ENCODE data around the gene BEND3.
"Not testable (repeated sequence)": the region's sequence is repeated elsewhere in the genome, so short reads cannot be mapped to it uniquely, and the experiment has no call there.

BEND3 gene

DNA sequence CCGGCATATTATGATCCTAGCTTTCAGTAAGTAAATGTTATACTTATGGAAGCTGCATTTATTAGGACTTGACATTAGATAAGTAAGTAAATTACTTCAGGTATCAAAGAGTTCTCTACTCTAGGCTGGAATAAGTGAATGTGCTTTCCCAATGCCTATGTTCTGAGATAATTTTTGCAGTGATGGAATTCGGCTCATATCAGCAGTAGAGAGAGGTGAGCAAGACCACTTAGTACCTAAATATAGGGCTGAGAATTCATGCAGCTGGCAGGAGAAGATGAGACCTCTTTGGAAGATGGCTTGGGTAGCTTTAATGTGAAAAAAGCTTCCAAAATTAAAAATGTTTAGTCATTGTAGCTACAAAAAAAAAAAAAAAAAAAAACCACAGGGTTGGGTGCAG is 13.3 kb upstream of the BEND3 start:
- H3K9me3 Mint-ChIP-seq, result no peaks in the 10 kb centered on the region
- no peaks in the 10 kb centered on the region for H3K4me1 Mint-ChIP-seq (ENCODE audit: low read depth)
- no peak overlapping the region for H3K27ac Mint-ChIP-seq
- no peaks in the 10 kb centered on the region for H3K36me3 Mint-ChIP-seq (ENCODE audit: low read depth)
- H3K4me3 Mint-ChIP-seq, result no peak overlapping the region
- no peak for DNase-seq
- no peaks in the 10 kb centered on the region for H3K27me3 Mint-ChIP-seq

DNA sequence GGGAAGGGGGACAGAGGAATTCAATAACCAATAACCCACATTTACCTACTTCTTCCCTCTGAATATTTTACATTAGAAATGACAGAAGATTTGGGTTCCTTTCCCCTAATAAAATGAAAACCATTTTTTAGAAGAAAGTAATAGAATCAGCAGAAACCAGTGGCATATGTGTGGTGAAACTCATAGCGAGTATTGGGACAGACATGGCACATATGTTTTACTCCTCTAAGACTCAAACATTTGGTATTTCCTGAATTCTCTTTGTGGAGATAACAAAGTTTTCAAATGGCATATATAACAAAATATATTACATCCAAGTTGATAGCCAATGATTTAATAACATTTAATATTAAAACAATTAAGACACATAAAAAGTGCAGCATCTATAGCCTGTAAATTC is 12.9 kb upstream of the BEND3 start:
- no peak overlapping the region for H3K27ac Mint-ChIP-seq
- DNase-seq, result no peak
- no peak overlapping the region for H3K4me3 Mint-ChIP-seq
- H3K4me1 Mint-ChIP-seq (ENCODE audit: low read depth), result no peaks in the 10 kb centered on the region
- no peaks in the 10 kb centered on the region for H3K9me3 Mint-ChIP-seq
- no peaks in the 10 kb centered on the region for H3K36me3 Mint-ChIP-seq (ENCODE audit: low read depth)
- H3K27me3 Mint-ChIP-seq, result no peaks in the 10 kb centered on the region

DNA sequence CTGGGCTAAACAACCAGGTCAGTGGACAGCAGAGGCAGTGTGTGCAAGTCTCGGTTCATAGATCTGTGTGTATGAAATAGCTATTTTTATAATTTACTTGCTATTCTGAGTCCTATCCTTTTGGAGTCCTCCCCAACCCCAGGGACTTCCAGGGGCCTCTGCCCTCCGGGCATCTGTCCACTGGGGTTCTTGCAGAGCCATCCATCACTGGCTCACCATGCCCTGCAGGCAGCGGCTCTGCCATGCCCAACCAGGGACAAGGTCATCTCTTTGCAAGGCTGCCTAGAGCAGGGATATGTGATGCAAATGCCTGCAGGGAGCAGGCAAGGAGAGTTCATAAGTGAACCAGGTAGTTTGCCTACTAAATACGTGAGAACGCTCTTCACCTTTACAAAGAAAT is 10.5 kb upstream of the BEND3 start:
- no peaks in the 10 kb centered on the region for H3K27me3 Mint-ChIP-seq
- no peaks in the 10 kb centered on the region for H3K36me3 Mint-ChIP-seq (ENCODE audit: low read depth)
- no peak overlapping the region for H3K27ac Mint-ChIP-seq
- no peaks in the 10 kb centered on the region for H3K9me3 Mint-ChIP-seq
- H3K4me3 Mint-ChIP-seq, result no peak overlapping the region
- no peaks in the 10 kb centered on the region for H3K4me1 Mint-ChIP-seq (ENCODE audit: low read depth)
- DNase-seq, result no peak

DNA sequence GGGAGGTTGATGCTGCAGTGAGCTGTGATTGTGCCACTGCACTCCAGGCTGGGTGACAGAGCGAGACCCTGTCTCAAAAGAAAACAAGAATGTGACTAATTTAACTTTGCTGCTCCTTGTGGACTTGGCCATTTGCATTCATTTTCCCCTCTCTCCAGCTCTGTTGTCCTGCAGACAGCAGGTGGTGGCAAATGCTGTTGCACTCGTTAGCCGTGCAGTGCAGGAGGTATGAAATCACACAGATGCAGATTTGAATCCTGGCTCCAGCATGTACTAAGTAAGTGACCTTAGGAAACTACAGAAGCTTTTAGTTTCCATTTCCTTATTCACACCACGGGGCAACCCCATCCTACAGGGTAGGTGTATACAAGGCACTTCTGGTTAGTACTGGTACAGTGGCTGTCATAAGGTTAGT is 9.6 kb upstream of the BEND3 start:
- DNase-seq, result no peak
- Mint-ChIP-seq H3K27me3 (no peaks in the 10 kb centered on the region), H3K4me1 (ENCODE audit: low read depth) (no peaks in the 10 kb centered on the region), H3K27ac (no peak overlapping the region), H3K4me3 (no peak overlapping the region), H3K9me3 (no peaks in the 10 kb centered on the region), H3K36me3 (ENCODE audit: low read depth) (no peaks in the 10 kb centered on the region)

DNA sequence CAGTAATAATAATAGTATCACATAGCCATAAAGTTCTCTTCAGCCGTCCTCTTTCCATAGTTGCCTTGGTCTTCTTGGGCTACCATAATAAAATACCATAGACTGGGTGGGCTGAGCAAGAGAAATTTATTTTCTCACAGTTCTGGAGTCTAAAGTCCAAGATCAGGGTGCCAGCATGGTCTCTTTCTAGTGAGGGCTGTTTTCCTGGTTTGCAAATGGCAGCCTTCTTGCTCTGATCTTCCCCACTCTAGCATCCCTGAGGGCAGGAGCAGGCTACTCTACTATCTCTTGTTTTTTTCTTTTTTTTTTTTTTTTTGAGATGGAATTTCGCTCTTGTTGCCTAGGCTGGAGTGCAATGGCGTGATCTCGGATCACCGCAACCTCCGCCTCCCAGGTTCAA is 8.2 kb upstream of the BEND3 start:
- Mint-ChIP-seq H3K4me3 (no peak overlapping the region), H3K9me3 (no peaks in the 10 kb centered on the region), H3K4me1 (ENCODE audit: low read depth) (no peaks in the 10 kb centered on the region), H3K27ac (no peak overlapping the region), H3K27me3 (no peaks in the 10 kb centered on the region), H3K36me3 (ENCODE audit: low read depth) (no peaks in the 10 kb centered on the region)
- DNase-seq, result no peak

DNA sequence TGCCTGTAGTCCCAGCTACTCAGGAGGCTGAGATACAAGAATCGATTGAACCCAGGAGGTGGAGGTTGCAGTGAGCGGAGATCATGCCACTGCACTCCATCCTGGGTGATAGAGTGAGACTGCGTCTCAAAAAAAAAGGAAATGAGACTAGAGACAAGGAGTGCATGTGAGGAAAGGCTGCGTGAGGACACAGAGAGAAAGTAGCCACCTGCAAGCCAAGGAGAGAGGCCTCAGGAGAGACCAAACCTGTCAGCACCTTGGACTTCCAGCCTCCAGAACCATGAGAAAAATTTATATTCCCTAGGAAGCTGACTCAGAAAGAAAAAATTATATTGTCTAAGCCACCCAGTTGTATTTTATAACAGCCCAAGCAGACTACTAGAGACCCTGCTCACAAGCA is 7.4 kb upstream of the BEND3 start:
- DNase-seq, result no peak
- H3K4me1 Mint-ChIP-seq (ENCODE audit: low read depth), result no peaks in the 10 kb centered on the region
- no peak overlapping the region for H3K27ac Mint-ChIP-seq
- H3K27me3 Mint-ChIP-seq, result no peaks in the 10 kb centered on the region
- H3K4me3 Mint-ChIP-seq, result no peak overlapping the region
- H3K9me3 Mint-ChIP-seq, result no peaks in the 10 kb centered on the region
- H3K36me3 Mint-ChIP-seq (ENCODE audit: low read depth), result no peaks in the 10 kb centered on the region

DNA sequence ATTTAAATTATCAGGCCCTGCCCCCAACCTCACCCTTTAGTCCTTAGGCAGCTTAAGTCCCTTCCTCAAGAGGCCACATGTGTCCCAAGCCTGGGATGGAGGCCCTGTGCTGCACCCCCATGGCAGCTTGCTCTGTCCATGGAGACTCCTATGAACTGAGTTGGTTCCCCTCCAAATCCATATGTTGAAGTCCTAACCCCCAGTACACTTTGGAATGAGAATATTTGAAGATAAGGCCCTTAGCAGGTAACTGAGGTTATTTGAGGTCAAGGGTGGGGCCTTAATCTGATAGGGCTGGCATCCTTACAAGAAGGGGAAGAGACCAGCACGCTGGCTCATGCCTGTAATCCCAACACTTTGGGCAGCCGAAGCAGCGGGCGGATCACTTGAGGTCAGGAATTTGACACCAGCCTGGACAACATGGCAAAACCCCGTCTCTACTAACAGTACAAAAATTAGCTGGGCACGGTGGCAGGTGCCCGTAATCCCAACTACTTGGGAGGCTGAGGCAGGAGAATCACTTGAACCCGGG is 6.7 kb upstream of the BEND3 start:
- peaks cover 1% of the 10 kb centered on the region for H3K27me3 Mint-ChIP-seq
- H3K9me3 Mint-ChIP-seq, result no peaks in the 10 kb centered on the region
- no peak overlapping the region for H3K4me3 Mint-ChIP-seq
- H3K4me1 Mint-ChIP-seq (ENCODE audit: low read depth), result no peaks in the 10 kb centered on the region
- DNase-seq, result no peak
- H3K27ac Mint-ChIP-seq, result no peak overlapping the region
- no peaks in the 10 kb centered on the region for H3K36me3 Mint-ChIP-seq (ENCODE audit: low read depth)

DNA sequence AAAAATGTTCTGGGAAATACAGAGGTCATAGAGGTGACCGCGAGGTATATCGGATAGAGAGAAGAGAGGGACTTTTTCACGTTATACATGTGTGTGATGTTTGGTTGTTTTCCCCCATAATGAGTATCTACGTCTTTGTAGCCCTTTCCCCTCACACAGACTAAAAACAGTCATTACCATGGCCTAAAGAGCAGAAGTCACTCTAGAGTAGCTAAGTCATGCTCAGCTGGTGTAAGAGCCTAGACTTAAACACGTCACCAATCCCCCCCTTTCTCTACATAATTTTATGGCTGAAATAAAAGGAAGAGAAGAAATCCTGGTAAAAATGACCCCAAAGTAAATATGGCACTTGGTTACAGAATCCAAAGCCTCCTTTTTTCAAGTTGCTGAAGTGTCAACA is 6.0 kb upstream of the BEND3 start:
- Mint-ChIP-seq H3K36me3 (ENCODE audit: low read depth) (no peaks in the 10 kb centered on the region), H3K4me3 (no peak overlapping the region), H3K4me1 (ENCODE audit: low read depth) (peaks cover 5% of the 10 kb centered on the region), H3K9me3 (no peaks in the 10 kb centered on the region), H3K27me3 (peaks cover 9% of the 10 kb centered on the region), H3K27ac (no peak overlapping the region)
- DNase-seq, result no peak

DNA sequence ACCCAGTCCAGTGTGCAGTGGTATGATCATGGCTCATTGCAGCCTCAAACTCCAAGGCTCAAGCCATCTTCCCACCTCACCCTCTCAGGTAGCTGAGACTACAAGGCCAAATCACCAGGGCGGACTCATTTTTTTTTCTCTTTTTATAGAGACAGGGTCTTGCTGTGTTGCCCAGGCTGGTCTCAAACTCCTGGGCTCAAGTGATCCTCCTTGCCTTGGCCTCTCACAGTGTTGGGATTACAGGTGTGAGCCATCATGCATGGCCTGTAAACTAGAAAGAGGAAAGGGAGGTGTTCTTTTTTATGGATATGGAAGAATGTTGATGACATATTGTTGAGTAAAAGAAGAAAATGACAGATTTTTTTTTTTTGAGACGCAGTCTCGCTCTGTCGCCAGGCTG is 5.1 kb upstream of the BEND3 start:
- Mint-ChIP-seq H3K4me3 (no peak overlapping the region), H3K36me3 (ENCODE audit: low read depth) (no peaks in the 10 kb centered on the region), H3K27me3 (peaks cover 12% of the 10 kb centered on the region), H3K27ac (no peak overlapping the region), H3K4me1 (ENCODE audit: low read depth) (peaks cover 9% of the 10 kb centered on the region), H3K9me3 (no peaks in the 10 kb centered on the region)
- DNase-seq, result no peak

DNA sequence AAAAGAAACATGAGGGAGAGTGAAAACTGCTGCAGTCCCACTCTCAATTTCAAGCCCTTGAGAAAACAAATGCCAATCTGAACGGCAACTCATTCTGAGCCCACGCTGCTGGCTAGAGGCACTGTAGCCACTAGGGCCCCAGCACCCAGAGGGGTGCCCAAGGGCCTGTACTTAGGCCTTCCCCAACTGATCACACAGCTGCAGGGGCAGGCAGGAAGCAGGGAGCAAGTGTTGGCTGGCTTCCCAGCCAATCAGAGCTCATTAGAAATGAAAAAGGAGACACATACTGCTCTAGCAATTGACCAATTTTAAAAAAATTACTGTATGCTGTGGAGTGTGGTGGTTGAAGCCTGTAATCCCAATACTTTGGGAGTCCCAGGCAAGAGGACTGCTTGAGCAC is 3.7 kb upstream of the BEND3 start:
- H3K36me3 Mint-ChIP-seq (ENCODE audit: low read depth), result no peaks in the 10 kb centered on the region

DNA sequence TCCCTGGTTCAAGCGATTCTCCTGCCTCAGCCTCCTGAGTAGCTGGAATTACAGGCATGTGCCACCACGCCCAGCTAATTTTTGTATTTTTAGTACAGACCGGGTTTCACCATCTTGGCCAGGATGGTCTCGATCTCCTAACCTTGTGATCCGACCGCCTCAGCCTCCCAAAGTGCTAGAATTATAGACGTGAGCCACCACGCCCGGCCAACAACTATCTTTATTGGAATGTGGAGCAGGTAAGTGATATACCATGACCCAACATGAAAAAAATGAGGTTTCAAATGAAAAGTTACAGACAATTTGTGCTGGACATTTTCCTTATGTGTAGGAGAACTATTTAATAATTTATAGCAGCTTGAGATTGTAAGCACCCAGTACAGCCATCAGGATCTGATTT is 3.2 kb upstream of the BEND3 start:
- H3K4me3 Mint-ChIP-seq, H3K27ac Mint-ChIP-seq: not testable (repeated sequence)

More for the DNA sequence above, 3.7 kb upstream of the BEND3 start:
- no peak for DNase-seq
- Mint-ChIP-seq H3K4me3 (no peak overlapping the region), H3K9me3 (no peaks in the 10 kb centered on the region), H3K4me1 (ENCODE audit: low read depth) (peaks cover 9% of the 10 kb centered on the region), H3K27me3 (peaks cover 12% of the 10 kb centered on the region), H3K27ac (no peak overlapping the region)

DNA sequence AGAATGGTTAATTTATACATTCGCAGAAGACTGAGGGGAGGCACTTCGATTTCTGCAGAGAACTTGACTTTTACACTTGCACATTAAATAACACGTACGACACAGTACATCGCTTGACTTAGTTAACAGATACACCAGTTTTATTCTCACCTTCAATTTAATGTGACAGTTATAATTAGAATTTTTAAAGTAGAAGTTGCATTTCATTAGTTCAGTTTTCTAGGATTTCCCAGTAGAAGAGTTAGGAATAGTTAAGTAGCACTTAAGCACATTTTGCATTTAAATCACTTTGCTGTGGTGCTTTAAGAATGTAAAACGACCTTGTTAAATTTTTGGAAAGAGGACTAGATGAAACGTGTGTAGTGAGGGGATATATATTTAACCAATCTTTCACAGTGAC is 1.6 kb upstream of the BEND3 start:
- H3K36me3 Mint-ChIP-seq (ENCODE audit: low read depth), result peaks cover 2% of the 10 kb centered on the region
- H3K4me1 Mint-ChIP-seq (ENCODE audit: low read depth), result peaks cover 19% of the 10 kb centered on the region
- no peaks in the 10 kb centered on the region for H3K9me3 Mint-ChIP-seq
- H3K27ac Mint-ChIP-seq, result no peak overlapping the region
- no peak for DNase-seq
- peaks cover 12% of the 10 kb centered on the region for H3K27me3 Mint-ChIP-seq
- peak overlapping the region; percentile 74 for H3K4me3 Mint-ChIP-seq

More for the DNA sequence above, 3.2 kb upstream of the BEND3 start:
- H3K9me3 Mint-ChIP-seq; H3K36me3 Mint-ChIP-seq (ENCODE audit: low read depth); DNase-seq: not testable (repeated sequence)
- peaks cover 14% of the 10 kb centered on the region for H3K4me1 Mint-ChIP-seq (ENCODE audit: low read depth)
- peaks cover 12% of the 10 kb centered on the region for H3K27me3 Mint-ChIP-seq

DNA sequence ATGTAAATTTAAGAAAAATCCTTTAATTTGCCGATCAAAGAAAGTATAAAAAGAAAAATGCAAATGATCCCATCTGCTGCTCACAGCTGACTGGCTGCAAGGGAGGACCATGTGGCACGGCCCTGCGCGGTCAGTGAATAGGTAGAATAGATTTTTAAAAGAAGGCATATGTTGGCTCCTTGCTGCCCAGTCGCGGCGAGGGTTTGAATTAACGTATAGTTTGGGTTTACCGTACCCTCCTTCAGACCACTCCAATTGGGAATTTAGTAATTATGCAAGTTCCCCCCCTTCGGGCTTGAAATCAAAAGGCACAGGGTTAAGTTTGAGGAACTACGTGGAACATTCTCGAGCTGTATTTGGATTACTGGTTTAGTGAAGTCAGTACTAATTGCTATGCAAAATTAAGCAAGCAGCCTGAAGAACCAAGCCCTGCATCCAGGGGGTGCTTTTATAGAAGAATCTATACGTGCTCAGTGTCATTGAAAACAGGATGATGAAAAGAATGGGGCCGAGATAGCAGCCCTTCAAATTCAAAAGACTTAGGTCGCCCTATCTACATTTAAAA is 1.1 kb upstream of the BEND3 start:
- Mint-ChIP-seq H3K36me3 (ENCODE audit: low read depth) (peaks cover 2% of the 10 kb centered on the region), H3K27me3 (peaks cover 12% of the 10 kb centered on the region), H3K4me3 (peak overlapping the region; percentile 74), H3K27ac (peak overlapping the region; percentile 72), H3K4me1 (ENCODE audit: low read depth) (peaks cover 19% of the 10 kb centered on the region), H3K9me3 (no peaks in the 10 kb centered on the region)
- DNase-seq, result peak; percentile 41

DNA sequence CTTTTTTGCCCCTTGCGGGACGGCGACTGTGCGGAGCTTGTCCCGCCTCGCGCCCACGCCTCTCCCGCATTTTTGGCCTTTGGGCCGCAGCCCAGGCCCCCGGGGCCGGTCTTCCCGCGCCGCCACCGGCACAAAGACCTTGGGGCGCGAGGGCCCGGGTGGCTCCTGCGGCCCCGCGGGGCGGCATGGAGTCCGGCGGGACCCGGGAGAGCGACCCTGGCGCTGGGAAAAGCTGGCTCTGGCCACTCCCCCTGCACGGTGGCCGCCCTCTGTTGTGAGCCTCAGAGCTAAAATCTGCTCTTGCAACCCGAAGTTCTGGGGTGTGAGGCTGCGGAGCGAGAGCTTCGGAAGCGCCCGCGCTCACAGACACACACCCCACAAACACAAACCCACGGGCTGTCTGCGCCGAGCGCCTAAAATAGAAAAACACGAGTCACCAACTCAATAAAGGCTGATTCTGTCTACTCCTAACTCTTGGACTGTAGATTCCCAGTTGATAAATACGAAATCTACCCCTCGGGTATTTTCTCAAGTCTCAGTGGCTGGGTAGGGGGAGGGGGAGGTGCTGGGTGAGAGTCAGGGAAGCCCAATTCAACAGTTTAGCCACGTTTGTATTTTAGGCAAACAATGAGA is 496 bp upstream of the BEND3 start:
- Mint-ChIP-seq H3K9me3 (no peaks in the 10 kb centered on the region), H3K27me3 (peaks cover 12% of the 10 kb centered on the region), H3K4me3 (peak overlapping the region; percentile 74), H3K4me1 (ENCODE audit: low read depth) (peaks cover 19% of the 10 kb centered on the region), H3K36me3 (ENCODE audit: low read depth) (peaks cover 2% of the 10 kb centered on the region), H3K27ac (peak overlapping the region; percentile 81)
- peak; percentile 67 for DNase-seq

DNA sequence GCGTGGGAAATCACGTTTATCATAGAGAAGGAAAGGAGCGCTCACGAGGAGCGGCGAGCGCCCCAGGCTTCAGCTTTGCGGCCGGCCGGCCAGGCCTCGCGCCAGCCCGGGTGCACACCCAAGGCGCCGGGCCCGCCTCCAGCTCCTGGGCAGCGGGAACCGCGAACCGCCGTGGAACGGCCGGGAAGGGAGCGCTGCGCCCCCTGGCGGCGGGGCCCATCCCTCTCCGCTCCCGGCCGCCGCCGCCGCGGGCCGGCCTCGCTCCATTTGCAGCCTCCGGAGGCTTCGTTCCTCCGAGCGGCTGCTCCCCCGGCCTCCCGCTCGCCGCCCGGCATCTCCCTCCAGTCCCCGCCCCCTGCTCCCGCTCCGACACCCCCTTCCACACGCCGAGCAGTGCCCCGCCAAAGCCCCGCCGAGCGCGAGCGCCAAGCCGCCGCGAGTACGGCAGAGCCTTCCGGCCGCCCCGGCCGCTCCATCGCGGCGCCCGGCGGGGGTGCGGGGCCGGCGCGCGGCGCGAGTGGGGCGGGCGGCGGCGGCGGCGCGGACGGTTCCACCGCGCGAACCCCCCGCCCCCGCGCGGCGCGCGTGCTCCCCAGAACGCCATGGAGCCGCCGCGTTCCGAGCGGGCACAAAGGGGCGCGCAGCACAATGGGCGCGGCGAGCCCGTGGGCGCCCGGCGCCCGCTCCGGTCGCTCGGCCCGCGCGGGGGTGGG is 946 bp downstream of the BEND3 start:
- Mint-ChIP-seq H3K9me3 (no peaks in the 10 kb centered on the region), H3K27me3 (peaks cover 12% of the 10 kb centered on the region), H3K27ac (peak overlapping the region; percentile 78), H3K36me3 (ENCODE audit: low read depth) (peaks cover 2% of the 10 kb centered on the region), H3K4me3 (peak overlapping the region; percentile 80), H3K4me1 (ENCODE audit: low read depth) (peaks cover 20% of the 10 kb centered on the region)
- peak; percentile 84 for DNase-seq
